ENCODE measurements around the gene RASA1.

The RASA1 gene

DNA sequence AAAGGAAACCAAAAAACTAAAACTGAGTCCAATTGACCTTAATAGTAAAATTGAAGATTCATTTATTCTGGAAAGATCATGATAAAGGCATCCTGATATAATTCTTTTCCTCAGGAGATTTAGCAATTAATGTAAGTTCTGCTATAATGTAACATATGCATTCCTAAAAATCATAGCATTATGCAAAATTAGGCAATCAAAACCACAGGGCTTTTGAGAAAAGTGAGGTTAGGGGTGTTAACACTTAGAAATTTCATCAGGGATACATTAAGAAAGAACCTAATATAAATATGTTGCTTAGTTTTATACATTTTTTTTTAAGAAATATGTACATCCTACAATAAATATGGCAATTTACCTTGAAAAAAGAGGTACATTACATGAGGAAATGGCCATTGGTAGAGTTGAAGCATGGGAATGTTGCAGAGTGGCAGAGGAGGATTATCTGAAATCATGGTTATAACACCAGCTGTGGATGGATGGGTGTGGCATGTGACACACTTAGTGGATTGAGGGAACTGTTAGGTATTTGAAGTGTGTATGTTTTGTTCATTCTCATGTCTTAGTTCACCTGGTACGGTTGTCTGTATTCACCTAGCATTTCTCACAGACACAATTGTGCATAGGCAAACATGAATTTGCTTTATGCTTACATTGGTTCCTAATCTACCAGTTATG, 94.0 kb downstream of the RASA1 start:
- DNase-seq = no peak

DNA sequence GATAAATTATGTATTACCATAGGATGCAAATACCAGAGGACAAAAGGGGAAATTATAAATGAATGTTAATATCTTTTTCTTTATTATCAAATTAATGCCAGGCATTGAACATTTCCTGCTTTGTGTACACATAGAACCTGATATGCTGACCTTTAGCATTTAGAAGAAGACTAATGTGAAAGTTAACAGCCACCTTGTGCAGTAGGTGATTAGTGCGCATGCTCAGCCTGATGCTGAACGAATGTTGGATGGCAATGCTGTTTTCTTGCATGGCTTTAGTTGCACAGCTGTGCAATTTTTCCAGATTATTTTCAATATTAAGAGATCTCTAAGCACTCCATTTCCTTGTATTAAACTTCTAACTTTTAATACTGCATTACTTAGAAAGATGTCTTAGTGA, 99.6 kb downstream of the RASA1 start:
- DNase-seq = no peak

DNA sequence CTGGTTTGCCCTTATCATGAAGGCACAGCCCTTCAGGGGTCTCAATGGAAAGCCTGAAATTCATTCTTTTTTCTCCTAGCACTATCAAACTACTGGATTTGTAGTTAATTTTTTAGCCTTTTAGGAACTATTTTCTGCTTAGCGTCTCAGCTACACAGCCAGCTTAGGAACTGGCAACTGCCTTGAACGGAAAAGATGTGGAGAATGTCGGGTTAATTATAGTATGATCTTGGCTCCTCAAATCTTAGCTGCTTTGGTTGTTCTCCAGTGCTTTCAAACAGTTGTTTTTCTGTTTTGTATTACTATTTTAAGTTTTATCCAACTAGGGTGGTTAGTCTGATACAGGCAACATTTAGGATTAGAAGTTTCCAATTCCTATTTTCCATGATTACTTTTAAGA, 100.9 kb downstream of the RASA1 start:
- no peak for DNase-seq

- DNase-seq = no peak
Measured at GRCh38 chr5:87369431-87369830, 101.7 kb downstream of the RASA1 start.

- DNase-seq = no peak
Measured at GRCh38 chr5:87372705-87373104, 105.0 kb downstream of the RASA1 start.

GRCh38 chr5:87382224-87382623, 114.5 kb downstream of the RASA1 start:
- no peak for DNase-seq

- no peak for DNase-seq
Measured at GRCh38 chr5:87383216-87383615, 115.5 kb downstream of the RASA1 start.

- DNase-seq = no peak
Measured at GRCh38 chr5:87385802-87386201, 118.1 kb downstream of the RASA1 start.

GRCh38 chr5:87388129-87388528, 120.4 kb downstream of the RASA1 start:
- DNase-seq = no peak

GRCh38 chr5:87389296-87390034, 121.8 kb downstream of the RASA1 start:
- no peak for DNase-seq

DNA sequence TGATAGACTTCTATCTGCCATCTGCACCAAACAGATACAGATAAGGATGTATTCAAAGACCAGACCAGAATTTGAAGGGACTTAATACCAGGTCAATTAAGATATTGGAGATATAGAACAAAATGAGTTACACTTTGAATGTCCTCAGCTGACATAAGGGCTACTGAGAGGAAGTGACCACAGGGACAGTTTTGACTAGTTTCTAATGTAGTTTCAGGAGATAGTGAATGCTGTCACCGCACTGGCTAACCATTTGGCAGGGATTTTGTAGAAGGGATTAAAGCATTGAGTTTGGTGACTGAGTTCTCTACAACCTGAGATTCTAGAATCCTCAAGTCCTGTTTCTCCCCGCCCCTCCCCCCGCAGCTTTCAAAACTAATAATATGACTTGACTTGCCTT, 122.4 kb downstream of the RASA1 start:
- no peak for DNase-seq

DNA sequence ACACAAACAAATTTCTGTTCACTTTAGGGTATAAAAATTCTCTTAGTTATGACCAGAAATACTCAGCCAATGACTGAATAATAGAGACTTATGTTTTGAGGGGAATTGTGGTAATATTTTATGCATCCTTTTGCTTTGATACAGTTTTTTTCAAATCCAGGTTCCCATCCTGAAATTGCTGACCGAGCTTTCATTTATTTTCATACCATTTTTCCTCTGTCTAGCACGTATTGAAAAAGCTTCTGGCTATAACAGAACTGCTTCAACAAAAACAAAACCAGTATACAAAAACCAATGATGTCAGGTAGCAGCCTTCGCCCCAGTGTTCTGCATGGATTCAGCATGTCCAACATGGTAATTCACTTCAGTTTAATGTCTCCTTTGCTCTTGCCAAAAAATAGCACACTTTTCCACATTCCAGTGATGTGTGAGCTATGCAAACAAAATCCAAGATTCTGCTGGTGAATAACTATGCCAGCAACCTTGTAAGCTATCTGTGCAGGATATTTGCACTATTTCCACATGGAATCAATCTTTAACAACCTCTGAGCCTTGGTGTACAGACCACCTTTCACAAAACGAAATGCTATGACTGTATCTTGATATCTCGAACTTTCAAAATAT, 123.0 kb downstream of the RASA1 start:
- DNase-seq = no peak

DNA sequence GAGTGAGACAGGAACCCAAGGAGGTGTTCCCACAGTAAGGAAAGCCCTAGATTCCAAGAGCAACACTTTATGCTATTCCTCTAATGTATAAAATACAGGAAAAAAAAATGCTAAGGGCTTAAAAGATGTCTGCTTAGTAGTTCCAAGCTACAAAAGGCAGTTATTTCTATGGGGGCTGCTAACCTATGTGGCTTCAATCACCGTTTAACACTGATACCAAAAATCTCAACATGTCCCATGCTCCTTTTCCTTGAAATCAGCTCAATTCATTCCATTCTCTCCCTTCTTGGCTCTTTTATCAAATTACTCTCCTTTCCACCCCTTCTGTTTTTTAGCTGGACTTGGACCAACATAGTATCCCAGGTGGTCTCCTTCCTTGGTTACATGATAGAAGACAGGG, 124.5 kb downstream of the RASA1 start:
- DNase-seq = no peak

- no peak for DNase-seq
Measured at GRCh38 chr5:87392801-87393200, 125.1 kb downstream of the RASA1 start.

- DNase-seq = no peak
Measured at GRCh38 chr5:87393331-87393730, 125.6 kb downstream of the RASA1 start.

GRCh38 chr5:87394411-87395165, 126.9 kb downstream of the RASA1 start:
- DNase-seq = no peak

DNA sequence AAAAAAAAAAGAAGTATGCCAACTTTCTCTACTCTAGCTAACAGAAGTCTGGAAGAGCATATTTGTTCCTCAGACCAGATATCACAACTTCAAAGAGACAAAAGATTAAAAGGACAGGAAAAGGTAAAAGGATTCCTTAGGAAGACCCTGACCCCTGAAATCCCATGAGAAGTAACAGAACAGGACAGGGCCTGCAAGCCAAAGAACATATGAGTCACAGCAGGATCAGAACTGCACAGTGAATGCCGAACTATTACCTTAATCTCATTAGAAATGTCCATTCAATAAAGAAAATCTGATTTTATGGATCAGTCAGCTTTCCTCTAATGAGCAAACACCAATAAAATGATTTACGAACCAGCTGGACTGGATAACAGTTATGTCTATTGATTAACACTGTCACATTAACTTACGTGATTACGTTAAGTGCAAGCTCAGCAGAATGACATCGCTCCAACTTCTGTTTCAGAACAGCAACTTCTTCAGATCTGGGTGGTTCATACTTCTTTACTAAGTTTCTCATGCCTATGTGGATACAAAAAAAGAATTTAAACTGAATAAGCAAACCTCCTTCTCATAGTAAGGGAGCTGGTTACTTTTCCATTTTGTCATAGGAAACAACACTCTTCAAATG, 131.4 kb downstream of the RASA1 start:
- DNase-seq = no peak

- no peak for DNase-seq
Measured at GRCh38 chr5:87399720-87400119, 132.0 kb downstream of the RASA1 start.

DNA sequence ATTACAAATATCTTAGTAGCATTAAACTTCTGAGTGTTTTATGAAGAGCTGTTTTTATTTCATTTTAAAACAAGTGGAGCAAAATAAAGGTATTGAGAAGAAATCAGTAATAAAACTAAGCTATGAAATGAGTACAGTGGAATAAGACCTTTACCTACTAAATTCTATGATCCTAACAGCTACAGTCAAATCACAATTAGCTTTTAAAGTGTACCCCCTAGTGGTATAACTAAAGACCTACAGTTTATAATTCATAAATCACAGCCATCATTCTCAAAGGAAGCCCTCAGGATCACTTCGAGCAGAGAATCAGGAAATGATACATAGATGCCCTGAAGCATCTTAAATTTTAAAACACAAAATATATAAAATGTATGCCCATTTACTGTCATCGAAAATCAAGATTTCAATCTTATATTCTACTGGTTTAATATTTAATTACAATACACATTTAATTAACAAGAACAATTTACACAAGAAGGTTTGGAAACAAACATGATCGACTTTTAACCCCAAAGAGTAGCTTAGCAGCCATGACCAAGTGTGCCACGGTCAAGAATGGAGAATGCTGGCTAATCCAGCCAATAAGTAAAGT, 132.7 kb downstream of the RASA1 start:
- no peak for DNase-seq

DNA sequence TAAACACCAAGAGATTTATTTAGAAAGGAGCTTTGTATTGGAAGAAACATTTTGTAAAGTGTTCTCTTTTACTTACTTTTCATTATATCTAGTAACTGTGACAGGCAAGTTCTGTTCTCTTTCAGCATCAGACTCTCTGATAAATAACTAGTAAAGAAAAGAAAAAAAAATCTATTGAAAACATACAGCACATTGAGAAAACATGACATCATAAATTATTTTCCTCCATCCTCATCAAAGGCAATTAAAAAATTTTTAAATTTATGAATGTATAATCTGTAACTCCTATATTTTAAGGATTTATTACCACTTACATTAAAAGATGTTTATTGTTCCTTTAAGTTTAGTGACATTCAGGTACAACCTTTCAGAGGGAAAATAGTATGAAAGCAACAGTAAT, 133.9 kb downstream of the RASA1 start:
- no peak for DNase-seq

DNA sequence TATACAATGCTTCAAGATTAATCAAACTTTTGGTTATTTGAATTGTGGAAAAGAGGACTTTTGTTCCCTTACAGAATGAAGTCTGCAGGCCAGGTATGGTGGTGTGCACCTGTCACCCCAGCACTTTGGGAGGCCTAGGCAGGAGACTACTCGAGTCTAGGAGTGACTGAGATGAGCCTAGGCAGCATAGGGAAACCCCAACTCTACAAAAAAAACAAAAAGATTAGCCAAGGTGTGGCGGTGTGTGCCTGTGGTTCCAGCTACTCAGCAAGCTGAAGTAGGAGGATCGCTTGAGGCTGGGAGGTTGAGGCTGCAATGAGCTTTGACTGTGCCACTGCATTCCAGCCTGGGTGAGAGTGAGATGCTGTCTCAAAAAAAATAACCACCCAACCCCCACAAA, 135.7 kb downstream of the RASA1 start:
- DNase-seq = no peak

- DNase-seq = no peak
Measured at GRCh38 chr5:87403899-87404298, 136.2 kb downstream of the RASA1 start.

DNA sequence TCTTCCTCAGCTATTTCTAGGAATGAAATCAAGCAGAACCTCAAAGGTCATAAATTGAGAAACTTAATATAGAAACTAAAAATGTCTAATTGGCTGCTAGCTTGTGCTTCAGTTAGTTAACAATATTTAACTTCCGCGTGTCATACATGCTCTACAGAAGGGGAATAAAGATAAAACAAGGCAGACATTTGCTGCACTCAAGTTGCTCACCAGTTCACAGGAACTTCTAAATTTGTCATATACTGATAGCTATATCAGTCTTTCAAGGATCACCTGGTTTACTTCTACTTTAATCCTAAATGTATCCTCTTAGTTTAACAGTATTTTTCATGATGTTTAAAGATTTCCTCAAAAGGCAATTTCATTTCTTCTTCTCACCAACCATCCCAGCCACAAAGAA, 136.7 kb downstream of the RASA1 start:
- no peak for DNase-seq

All from activated CD8-positive, alpha-beta memory T cell treated with anti-CD3 and anti-CD28 coated beads, Interleukin-2, amount 50 U/mL, for 48 hours (primary cell).